Measurements from ENCODE around the gene TRIM33.

- TF ChIP-seq, protein P1, sequence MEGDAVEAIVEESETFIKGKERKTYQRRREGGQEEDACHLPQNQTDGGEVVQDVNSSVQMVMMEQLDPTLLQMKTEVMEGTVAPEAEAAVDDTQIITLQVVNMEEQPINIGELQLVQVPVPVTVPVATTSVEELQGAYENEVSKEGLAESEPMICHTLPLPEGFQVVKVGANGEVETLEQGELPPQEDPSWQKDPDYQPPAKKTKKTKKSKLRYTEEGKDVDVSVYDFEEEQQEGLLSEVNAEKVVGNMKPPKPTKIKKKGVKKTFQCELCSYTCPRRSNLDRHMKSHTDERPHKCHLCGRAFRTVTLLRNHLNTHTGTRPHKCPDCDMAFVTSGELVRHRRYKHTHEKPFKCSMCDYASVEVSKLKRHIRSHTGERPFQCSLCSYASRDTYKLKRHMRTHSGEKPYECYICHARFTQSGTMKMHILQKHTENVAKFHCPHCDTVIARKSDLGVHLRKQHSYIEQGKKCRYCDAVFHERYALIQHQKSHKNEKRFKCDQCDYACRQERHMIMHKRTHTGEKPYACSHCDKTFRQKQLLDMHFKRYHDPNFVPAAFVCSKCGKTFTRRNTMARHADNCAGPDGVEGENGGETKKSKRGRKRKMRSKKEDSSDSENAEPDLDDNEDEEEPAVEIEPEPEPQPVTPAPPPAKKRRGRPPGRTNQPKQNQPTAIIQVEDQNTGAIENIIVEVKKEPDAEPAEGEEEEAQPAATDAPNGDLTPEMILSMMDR (IDR thresholded peaks at IDR 0.05 in 4 of 5, conservative IDR thresholded peaks at IDR 0.05 in 1 of 5), result no peak
- TF ChIP-seq POLR2A (IDR thresholded peaks at IDR 0.05), result no peak
Measured at GRCh38 chr1:114350731-114351445, 160.1 kb downstream of the TRIM33 start.
